Measurements from ENCODE around the gene C6orf132.

DNA sequence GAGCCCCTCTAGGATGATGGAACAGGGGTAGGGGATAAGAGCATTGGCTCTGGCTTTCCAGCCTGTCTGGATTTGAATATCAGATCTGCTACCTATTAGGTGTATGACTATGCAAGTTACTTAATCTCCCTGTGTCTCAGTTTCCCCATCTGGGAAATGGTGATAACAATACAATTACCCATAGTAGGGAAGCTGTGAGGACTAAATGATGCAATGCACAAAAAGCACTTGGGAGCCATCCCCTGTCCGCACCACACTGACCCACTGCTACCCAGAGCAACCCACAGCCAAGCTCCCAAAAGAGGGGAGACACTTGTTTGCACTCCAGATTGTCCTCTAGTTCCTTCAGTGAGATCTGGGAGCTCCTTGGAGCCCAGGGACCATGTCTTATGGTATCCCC lies 30.1 kb downstream of the C6orf132 start:
- TF ChIP-seq CTCF (IDR thresholded peaks at IDR 0.05 in 4 of 5, conservative IDR thresholded peaks at IDR 0.05 in 1 of 5) (no peak), POLR2A (IDR thresholded peaks at IDR 0.05) (no peak)
